ENCODE results near the gene PPP2R5B. TPM values are rescaled to one million over a fixed set of nuclear protein-coding genes. Genes with fewer than 3 reads are reported as not detected.

PPP2R5B gene
- total RNA-seq, 1 donor from 2014 or later, result 8.2 TPM

GRCh38 chr11:64911689-64912088 lies 12.8 kb upstream of the PPP2R5B start:
- peaks cover 44% of the 10 kb centered on the region for H3K36me3 ChIP-seq (ENCODE audit: control insufficient read depth, insufficient read depth, low read length)

DNA sequence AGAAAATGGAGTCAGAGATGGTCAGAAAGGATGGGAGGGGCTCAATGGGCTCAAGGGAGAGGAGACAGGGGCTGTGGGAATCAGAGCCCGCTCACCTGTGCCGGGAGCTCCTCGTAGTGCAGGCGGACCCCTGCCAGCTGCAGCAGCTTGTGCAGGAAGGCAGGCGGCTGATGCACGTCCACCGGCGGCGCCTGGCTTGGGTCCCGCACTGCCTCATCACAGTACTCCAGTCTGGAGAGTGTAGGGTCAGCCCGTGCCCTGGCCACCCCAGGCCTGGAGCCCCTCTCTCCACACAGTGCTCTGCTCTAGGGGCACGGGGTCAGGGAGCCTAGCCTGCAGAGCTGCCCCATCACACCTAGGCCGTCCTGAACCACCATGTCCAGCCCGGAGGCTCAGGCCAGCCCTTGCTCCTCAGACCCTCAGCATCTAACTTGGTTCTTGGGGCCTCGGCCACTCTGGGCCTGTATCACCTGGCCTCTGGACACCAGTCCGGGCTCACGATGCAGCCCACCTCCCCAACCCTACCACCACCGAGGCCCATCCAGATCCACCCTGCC lies 11.2 kb upstream of the PPP2R5B start:
- FAIRE-seq (no peak), DNase-seq (ENCODE audit: low read depth) (no peak)
- TF ChIP-seq CTCF (IDR thresholded peaks at IDR 0.05; ENCODE audit: insufficient read depth, low read length, severe bottlenecking), result no peak
- H3K27me3 ChIP-seq (ENCODE audit: control insufficient read depth, insufficient read depth, low read length), result no peaks in the 10 kb centered on the region
- H3K4me3 ChIP-seq (ENCODE audit: low read depth, low read length), result no peak overlapping the region
- H3K36me3 ChIP-seq (ENCODE audit: control insufficient read depth, insufficient read depth, low read length), result peaks cover 36% of the 10 kb centered on the region

More at GRCh38 chr11:64911689-64912088, 12.8 kb upstream of the PPP2R5B start:
- FAIRE-seq, result no peak
- TF ChIP-seq CTCF (IDR thresholded peaks at IDR 0.05; ENCODE audit: insufficient read depth, low read length, severe bottlenecking), result no peak
- DNase-seq (ENCODE audit: low read depth), result no peak
- Histone ChIP-seq H3K27me3 (ENCODE audit: control insufficient read depth, insufficient read depth, low read length) (no peaks in the 10 kb centered on the region), H3K4me3 (ENCODE audit: low read depth, low read length) (no peak overlapping the region)

- no peak for TF ChIP-seq CTCF (IDR thresholded peaks at IDR 0.05; ENCODE audit: insufficient read depth, low read length, severe bottlenecking)
Measured at GRCh38 chr11:64914123-64914522, 10.4 kb upstream of the PPP2R5B start.

GRCh38 chr11:64915376-64915887 lies 9.1 kb upstream of the PPP2R5B start:
- TF ChIP-seq CTCF (IDR thresholded peaks at IDR 0.05; ENCODE audit: insufficient read depth, low read length, severe bottlenecking), result no peak
- no peak for FAIRE-seq
- no peak overlapping the region for H3K4me3 ChIP-seq (ENCODE audit: low read depth, low read length)

More at GRCh38 chr11:64914123-64914522, 10.4 kb upstream of the PPP2R5B start:
- no peak for DNase-seq (ENCODE audit: low read depth)
- Histone ChIP-seq H3K4me3 (ENCODE audit: low read depth, low read length) (no peak overlapping the region), H3K27me3 (ENCODE audit: control insufficient read depth, insufficient read depth, low read length) (no peaks in the 10 kb centered on the region), H3K36me3 (ENCODE audit: control insufficient read depth, insufficient read depth, low read length) (peaks cover 35% of the 10 kb centered on the region)
- FAIRE-seq, result no peak

GRCh38 chr11:64916040-64916774 lies 8.3 kb upstream of the PPP2R5B start:
- TF ChIP-seq CTCF (IDR thresholded peaks at IDR 0.05; ENCODE audit: insufficient read depth, low read length, severe bottlenecking), result no peak
- no peak for FAIRE-seq
- Histone ChIP-seq H3K36me3 (ENCODE audit: control insufficient read depth, insufficient read depth, low read length) (peaks cover 25% of the 10 kb centered on the region), H3K4me3 (ENCODE audit: low read depth, low read length) (peak overlapping the region; percentile 95), H3K27me3 (ENCODE audit: control insufficient read depth, insufficient read depth, low read length) (no peaks in the 10 kb centered on the region)
- DNase-seq (ENCODE audit: low read depth), result peak; percentile 46

More at GRCh38 chr11:64915376-64915887, 9.1 kb upstream of the PPP2R5B start:
- no peaks in the 10 kb centered on the region for H3K27me3 ChIP-seq (ENCODE audit: control insufficient read depth, insufficient read depth, low read length)
- peaks cover 29% of the 10 kb centered on the region for H3K36me3 ChIP-seq (ENCODE audit: control insufficient read depth, insufficient read depth, low read length)
- DNase-seq (ENCODE audit: low read depth), result no peak

Measured in bronchial epithelial cell (primary cell).